H7 (cell line): Measurements from ENCODE around the gene BAX. TPM values are rescaled to one million over a fixed set of nuclear protein-coding genes. Genes with fewer than 3 reads are reported as not detected.

Source experiments
- DNase-seq: peaks from one replicate; pipeline ENCODE4 v3.0.0; 2012
- H3K27me3 ChIP-seq: 2 replicates; pipeline ENCODE4 v1.6.0; 2011; ENCODE audit warnings: mild to moderate bottlenecking, low read length; ENCODE audit not compliant: control insufficient read depth, insufficient read depth
- H3K36me3 ChIP-seq: replicated peaks from 2 replicates; pipeline ENCODE4 v1.5.1; 2011; ENCODE audit warnings: low read length; ENCODE audit not compliant: control insufficient read depth, insufficient read depth
- H3K4me3 ChIP-seq: 2 replicates; pipeline ENCODE4 v1.5.1; 2011; ENCODE audit warnings: low read depth, mild to moderate bottlenecking, control low read depth, low read length, moderate library complexity; ENCODE audit not compliant: insufficient read depth
- total RNA-seq: library from RNA; depleted of rRNA; stranded (reverse); fragments of >200 nt; shearing (Covaris generic); gene quantifications from 2 replicates; pipeline ENCODE4 v1.2.3, GENCODE V29; 2014; rRNA removed

The BAX gene
- total RNA-seq, 1 experiment from 2014 or later: 72.6 TPM

- peak within 1 kb of the TSS; percentile 82 for H3K4me3 ChIP-seq
- DNase-seq: peak; percentile 100
- H3K27me3 ChIP-seq: no peaks in the 10 kb centered on the region
- H3K36me3 ChIP-seq: peaks cover 7% of the 10 kb centered on the region
These were observed 38.7 kb downstream of the BAX start, which contains the start of the genes GYS1 and RUVBL2 for GRCh38 chr19:48993175-48994034. Gene GYS1 (minus strand): TSS chr19:48993309. CDS start chr19:48993112, 197 bp downstream. Gene RUVBL2 (plus strand): TSS chr19:48993887. CDS start chr19:48993912, 25 bp downstream.

DNA sequence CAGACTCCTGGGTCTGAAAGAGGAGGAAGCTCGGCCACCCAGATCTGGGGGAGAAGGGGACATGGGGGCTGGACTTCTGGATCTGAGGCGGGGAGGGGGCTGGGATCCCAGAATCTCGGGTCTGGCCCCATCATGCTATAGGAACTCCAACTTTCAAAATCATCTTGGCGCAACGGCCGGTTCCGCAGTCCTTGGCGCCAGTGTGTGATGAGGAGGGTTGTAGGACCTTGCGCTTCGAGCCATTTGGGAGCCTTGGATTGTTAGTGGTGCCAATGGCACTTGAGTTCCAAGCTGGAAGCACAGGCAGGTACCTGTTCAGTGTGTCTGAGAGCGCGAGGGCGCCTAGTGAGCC lies 39.3 kb downstream of the BAX start:
- H3K36me3 ChIP-seq: peaks cover 4% of the 10 kb centered on the region
- peak overlapping the region; percentile 79 for H3K4me3 ChIP-seq
- DNase-seq: no peak
- H3K27me3 ChIP-seq: no peaks in the 10 kb centered on the region

- H3K4me3 ChIP-seq: no peak overlapping the region
- H3K36me3 ChIP-seq: peaks cover 8% of the 10 kb centered on the region
- no peaks in the 10 kb centered on the region for H3K27me3 ChIP-seq
- DNase-seq: peak; percentile 76
These were observed 43.3 kb downstream of the BAX start for GRCh38 chr19:48997972-48998371.

DNA sequence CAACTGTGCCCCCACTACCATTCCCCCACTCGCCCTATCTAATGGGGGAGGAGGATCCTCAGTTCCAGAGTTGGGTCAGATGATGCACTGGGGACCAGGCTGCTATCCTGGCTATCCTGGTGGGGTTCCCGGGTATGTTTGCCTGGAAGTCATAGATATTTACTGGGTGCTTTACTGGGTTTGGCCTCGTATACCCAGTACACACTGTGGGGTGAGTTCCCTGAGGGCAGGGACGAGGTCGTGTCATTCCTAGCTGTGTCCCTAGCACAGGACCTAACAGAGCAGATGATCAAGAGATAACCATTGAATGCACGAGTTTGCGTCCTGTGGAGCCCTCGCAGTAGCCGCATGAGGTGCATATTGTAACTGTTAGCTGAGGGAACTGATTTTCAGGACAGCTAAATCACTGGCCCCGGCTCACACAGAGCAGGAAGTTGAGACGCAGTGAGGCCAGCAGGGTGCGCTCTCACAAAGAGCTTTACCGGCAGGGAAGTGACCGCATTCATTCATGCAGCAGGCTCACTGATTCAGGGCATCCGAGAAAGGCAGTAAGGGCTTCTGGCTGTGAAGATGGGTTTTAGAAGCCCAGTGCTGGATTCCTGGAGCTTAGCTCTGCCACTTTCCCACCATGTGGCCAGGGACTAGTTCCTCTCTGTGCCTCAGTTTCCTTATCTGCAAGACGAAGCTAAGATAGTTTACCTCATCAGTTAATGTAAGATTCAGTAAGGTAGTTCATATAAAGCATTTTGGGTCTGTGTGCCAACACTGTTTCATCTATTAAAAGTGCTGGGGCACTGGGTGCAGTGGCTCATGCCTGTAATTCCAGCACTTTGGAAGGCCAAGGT lies 45.0 kb downstream of the BAX start:
- Histone ChIP-seq H3K27me3 (no peaks in the 10 kb centered on the region), H3K36me3 (peaks cover 19% of the 10 kb centered on the region), H3K4me3 (no peak overlapping the region)
- DNase-seq: peak; percentile 86

DNA sequence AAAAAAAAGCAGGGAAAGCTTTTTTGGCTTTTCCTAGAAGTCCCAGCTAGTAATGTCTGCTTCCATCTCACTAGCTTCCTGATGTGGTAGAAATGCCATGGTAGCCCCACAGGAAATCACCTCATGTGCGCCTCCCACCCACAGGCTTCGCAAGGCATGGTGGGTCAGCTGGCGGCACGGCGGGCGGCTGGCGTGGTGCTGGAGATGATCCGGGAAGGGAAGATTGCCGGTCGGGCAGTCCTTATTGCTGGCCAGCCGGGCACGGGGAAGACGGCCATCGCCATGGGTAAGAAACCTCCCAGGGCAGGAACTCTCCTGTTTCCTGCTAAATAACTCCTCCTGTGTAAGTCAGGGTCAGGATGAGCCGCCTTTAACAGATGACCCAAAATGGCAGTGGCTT lies 49.5 kb downstream of the BAX start:
- Histone ChIP-seq H3K27me3 (no peaks in the 10 kb centered on the region), H3K36me3 (peaks cover 37% of the 10 kb centered on the region), H3K4me3 (no peak overlapping the region)
- no peak for DNase-seq

GRCh38 chr19:49004964-49005614 lies 50.4 kb downstream of the BAX start:
- no peak for DNase-seq
- Histone ChIP-seq H3K27me3 (no peaks in the 10 kb centered on the region), H3K36me3 (peaks cover 40% of the 10 kb centered on the region), H3K4me3 (no peak overlapping the region)

GRCh38 chr19:49006905-49007304 lies 52.2 kb downstream of the BAX start:
- Histone ChIP-seq H3K36me3 (peaks cover 47% of the 10 kb centered on the region), H3K4me3 (no peak overlapping the region), H3K27me3 (no peaks in the 10 kb centered on the region)
- no peak for DNase-seq

GRCh38 chr19:49009828-49010227 lies 55.2 kb downstream of the BAX start:
- Histone ChIP-seq H3K4me3 (no peak overlapping the region), H3K27me3 (no peaks in the 10 kb centered on the region), H3K36me3 (peaks cover 41% of the 10 kb centered on the region)
- DNase-seq: peak; percentile 62

- H3K36me3 ChIP-seq: peaks cover 39% of the 10 kb centered on the region
- DNase-seq: no peak
- H3K4me3 ChIP-seq: no peak overlapping the region
- no peaks in the 10 kb centered on the region for H3K27me3 ChIP-seq
These were observed 55.8 kb downstream of the BAX start for GRCh38 chr19:49010453-49010852.

- Histone ChIP-seq H3K36me3 (peaks cover 39% of the 10 kb centered on the region), H3K27me3 (no peaks in the 10 kb centered on the region), H3K4me3 (no peak overlapping the region)
- DNase-seq: peak; percentile 36
These were observed 56.5 kb downstream of the BAX start for GRCh38 chr19:49011194-49011593.

Other genes starting within 250 kb of the BAX start
- 1.7 and 2.4 TPM in 2 replicates for gene MAMSTR, start 235.2 kb upstream of the BAX start, total RNA-seq
- 4.5 and 4.6 TPM in 2 replicates for gene RASIP1, start 214.3 kb upstream of the BAX start, total RNA-seq
- 0.18 and 0.24 TPM in 2 replicates for gene IZUMO1, start 208.0 kb upstream of the BAX start, total RNA-seq
- gene FUT1, start 202.2 kb upstream of the BAX start, total RNA-seq: 6.1 and 8.2 TPM in 2 replicates
- 0.35 TPM in 1 of 2 replicates, not detected in the other for gene FGF21, start 199.4 kb upstream of the BAX start, total RNA-seq
- gene BCAT2, start 143.8 kb upstream of the BAX start, total RNA-seq: 31.5 and 40.0 TPM in 2 replicates
- gene HSD17B14, start 118.4 kb upstream of the BAX start, total RNA-seq: 9.9 and 18.0 TPM in 2 replicates
- 20.6 and 25.6 TPM in 2 replicates for gene PLEKHA4, start 86.3 kb upstream of the BAX start, total RNA-seq
- gene PPP1R15A, start 82.5 kb upstream of the BAX start, total RNA-seq: 20.3 and 21.6 TPM in 2 replicates
- gene TULP2, start 56.1 kb upstream of the BAX start, total RNA-seq: 0.52 and 1.1 TPM in 2 replicates
- 173 and 203 TPM in 2 replicates for gene NUCB1, start 54.6 kb upstream of the BAX start, total RNA-seq
- not detected in 2 replicates for gene DHDH, start 21.2 kb upstream of the BAX start, total RNA-seq
- 2,437 and 3,282 TPM in 2 replicates for gene FTL, start 10.4 kb downstream of the BAX start, total RNA-seq
- gene GYS1, start 38.4 kb downstream of the BAX start, total RNA-seq: 35.2 and 50.2 TPM in 2 replicates
- gene RUVBL2, start 39.0 kb downstream of the BAX start, total RNA-seq: 256 and 327 TPM in 2 replicates
- gene LHB, start 62.2 kb downstream of the BAX start, total RNA-seq: not detected in 2 replicates
- not detected in 2 replicates for gene CGB3, start 69.5 kb downstream of the BAX start, total RNA-seq
- gene CGB2, start 77.0 kb downstream of the BAX start, total RNA-seq: 1.4 TPM in 1 of 2 replicates, not detected in the other
- not detected in 2 replicates for gene CGB1, start 82.0 kb downstream of the BAX start, total RNA-seq
- not detected in 2 replicates for gene CGB5, start 89.0 kb downstream of the BAX start, total RNA-seq
- gene CGB8, start 94.2 kb downstream of the BAX start, total RNA-seq: not detected in 2 replicates
- not detected in 2 replicates for gene CGB7, start 102.9 kb downstream of the BAX start, total RNA-seq
- 0.81 and 1.2 TPM in 2 replicates for gene NTF4, start 109.9 kb downstream of the BAX start, total RNA-seq
- gene KCNA7, start 117.8 kb downstream of the BAX start, total RNA-seq: not detected in 2 replicates
- 338 and 397 TPM in 2 replicates for gene SNRNP70, start 130.6 kb downstream of the BAX start, total RNA-seq
- gene LIN7B, start 159.5 kb downstream of the BAX start, total RNA-seq: 2.2 and 4.1 TPM in 2 replicates
- 1.4 and 3.2 TPM in 2 replicates for gene C19orf73, start 164.3 kb downstream of the BAX start, total RNA-seq
- 21.1 and 23.6 TPM in 2 replicates for gene PPFIA3, start 164.7 kb downstream of the BAX start, total RNA-seq
- gene HRC, start 200.5 kb downstream of the BAX start, total RNA-seq: 0.45 and 0.81 TPM in 2 replicates
- 10.2 and 12.8 TPM in 2 replicates for gene TRPM4, start 202.9 kb downstream of the BAX start, total RNA-seq